PFSK-1 (cell line): ENCODE results near the gene VIT.

ENCODE experiments used
- POLR2AphosphoS5 ChIP-seq: IDR thresholded peaks from 2 replicates; pipeline ENCODE4 v1.6.1; 2012; ENCODE audit warnings: low read depth, mild to moderate bottlenecking, control low read depth, low read length, moderate library complexity
- SIN3A ChIP-seq: IDR thresholded peaks from 2 replicates; pipeline ENCODE4 v1.6.1; 2012; ENCODE audit warnings: mild to moderate bottlenecking, low read length, moderate library complexity, borderline replicate concordance; ENCODE audit not compliant: insufficient read depth
- TF ChIP-seq, protein P1 (sequence below), 2 experiments: IDR thresholded peaks; 2 replicates each; pipeline versions ENCODE4 v1.6.1 to v1.8.0; 2011 to 2012; ENCODE audit warnings: low read depth in 2 of 2, low read length in 2 of 2, control low read depth in 1 of 2, inconsistent platforms in 1 of 2, mild to moderate bottlenecking in 1 of 2, moderate library complexity in 1 of 2; ENCODE audit not compliant: insufficient read depth in 1 of 2

DNA sequence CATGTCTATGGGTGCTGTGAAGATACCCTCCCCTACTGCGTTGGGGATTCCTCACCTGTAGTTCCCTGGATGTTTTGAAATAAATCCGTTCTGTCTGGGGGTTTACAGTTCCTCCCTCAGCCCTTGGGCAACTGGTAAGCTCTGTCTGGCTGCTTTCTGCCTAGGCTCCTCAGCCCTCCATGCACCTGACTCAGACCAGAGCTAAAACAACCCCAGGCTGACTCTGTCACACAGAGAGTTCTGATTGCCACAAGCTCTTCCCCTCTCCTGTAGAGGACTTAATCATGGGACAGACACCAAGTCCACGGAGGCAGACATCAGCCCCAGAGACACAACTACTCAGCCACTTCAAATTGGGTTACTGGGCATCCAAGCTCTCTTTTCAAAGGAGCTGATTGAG, 6.3 kb downstream of the VIT start:
- TF ChIP-seq SIN3A, result no peak
- no peak for TF ChIP-seq POLR2AphosphoS5
- TF ChIP-seq, protein P1, sequence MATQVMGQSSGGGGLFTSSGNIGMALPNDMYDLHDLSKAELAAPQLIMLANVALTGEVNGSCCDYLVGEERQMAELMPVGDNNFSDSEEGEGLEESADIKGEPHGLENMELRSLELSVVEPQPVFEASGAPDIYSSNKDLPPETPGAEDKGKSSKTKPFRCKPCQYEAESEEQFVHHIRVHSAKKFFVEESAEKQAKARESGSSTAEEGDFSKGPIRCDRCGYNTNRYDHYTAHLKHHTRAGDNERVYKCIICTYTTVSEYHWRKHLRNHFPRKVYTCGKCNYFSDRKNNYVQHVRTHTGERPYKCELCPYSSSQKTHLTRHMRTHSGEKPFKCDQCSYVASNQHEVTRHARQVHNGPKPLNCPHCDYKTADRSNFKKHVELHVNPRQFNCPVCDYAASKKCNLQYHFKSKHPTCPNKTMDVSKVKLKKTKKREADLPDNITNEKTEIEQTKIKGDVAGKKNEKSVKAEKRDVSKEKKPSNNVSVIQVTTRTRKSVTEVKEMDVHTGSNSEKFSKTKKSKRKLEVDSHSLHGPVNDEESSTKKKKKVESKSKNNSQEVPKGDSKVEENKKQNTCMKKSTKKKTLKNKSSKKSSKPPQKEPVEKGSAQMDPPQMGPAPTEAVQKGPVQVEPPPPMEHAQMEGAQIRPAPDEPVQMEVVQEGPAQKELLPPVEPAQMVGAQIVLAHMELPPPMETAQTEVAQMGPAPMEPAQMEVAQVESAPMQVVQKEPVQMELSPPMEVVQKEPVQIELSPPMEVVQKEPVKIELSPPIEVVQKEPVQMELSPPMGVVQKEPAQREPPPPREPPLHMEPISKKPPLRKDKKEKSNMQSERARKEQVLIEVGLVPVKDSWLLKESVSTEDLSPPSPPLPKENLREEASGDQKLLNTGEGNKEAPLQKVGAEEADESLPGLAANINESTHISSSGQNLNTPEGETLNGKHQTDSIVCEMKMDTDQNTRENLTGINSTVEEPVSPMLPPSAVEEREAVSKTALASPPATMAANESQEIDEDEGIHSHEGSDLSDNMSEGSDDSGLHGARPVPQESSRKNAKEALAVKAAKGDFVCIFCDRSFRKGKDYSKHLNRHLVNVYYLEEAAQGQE (IDR thresholded peaks at IDR 0.05; ENCODE audit: insufficient read depth in 1 of 2, low read depth in 2 of 2, low read length in 2 of 2), result no peak
